Aorta (tissue), 5 donors: ENCODE data around the gene RAPGEF5. TPM values are rescaled to one million over a fixed set of nuclear protein-coding genes. Genes with fewer than 3 reads are reported as not detected.

Experiments used
- ATAC-seq: fragments of 200-7000 bp; cut with Tn5 transposase; one replicate; pipeline ENCODE4 v1.9.1; 2022; ENCODE audit warnings: moderate library complexity; ENCODE audit not compliant: low FRiP score
- DNase-seq, 2 donors: peaks; one replicate each; pipeline ENCODE4 v3.0.0-alpha.2; 2020
- H3K27ac ChIP-seq, 2 donors: one replicate each; pipeline ENCODE4 v1.5.1; 2013; ENCODE audit warnings: low read length in 2 of 2, mild to moderate bottlenecking in 2 of 2, moderate library complexity in 2 of 2, control low read depth in 1 of 2, inconsistent platforms in 1 of 2, low read depth in 1 of 2
- H3K27me3 ChIP-seq, 2 donors: one replicate each; pipeline ENCODE4 v1.6.1; 2013; ENCODE audit warnings: control low read depth in 1 of 2, low read length in 1 of 2, mild to moderate bottlenecking in 1 of 2, moderate library complexity in 1 of 2; ENCODE audit not compliant: insufficient read depth in 2 of 2, control insufficient read depth in 1 of 2
- H3K36me3 ChIP-seq, 2 donors: one replicate each; pipeline ENCODE4 v1.6.1; 2013; ENCODE audit warnings: control low read depth in 1 of 2, low read length in 1 of 2, mild to moderate bottlenecking in 1 of 2; ENCODE audit not compliant: insufficient read depth in 2 of 2, control insufficient read depth in 1 of 2
- H3K4me1 ChIP-seq, 2 donors: one replicate each; pipeline ENCODE4 v1.6.1; 2013; ENCODE audit warnings: low read length in 2 of 2, control low read depth in 1 of 2, mild to moderate bottlenecking in 1 of 2, moderate library complexity in 1 of 2; ENCODE audit not compliant: insufficient read depth in 2 of 2, control insufficient read depth in 1 of 2
- H3K4me3 ChIP-seq, 2 donors: one replicate each; pipeline ENCODE4 v1.5.1; 2013; ENCODE audit warnings: low read length in 2 of 2, control low read depth in 1 of 2, mild to moderate bottlenecking in 1 of 2
- H3K9me3 ChIP-seq: one replicate; pipeline ENCODE4 v1.6.1; 2013; ENCODE audit warnings: mild to moderate bottlenecking, low read length; ENCODE audit not compliant: control insufficient read depth
- WGBS, 2 donors: extraction: QIAGEN DNeasy Blood & Tissue Kit; methylation state at CpG; one replicate each; pipeline ENCODE4 v1.1.7; 2013; 5-methylcytosine and 5-hydroxymethylcytosine counted together
- intact Hi-C, 2 donors: fragments of 100-400 bp; cut with DNase I; formaldehyde crosslinking; loops; one replicate each; pipeline versions ENCODE4 v1.14.2 to v1.15.0; 2022
- polyA plus RNA-seq, 2 donors: library from polyadenylated mRNA; stranded (reverse); fragments of 200-250 nt; gene quantifications; one replicate each; pipeline ENCODE4 v1.2.3, GENCODE V29; 2013
- total RNA-seq, 2 donors: library from RNA; stranded (reverse); fragmentation: NEBNext Ultra II Directional; extraction: Animal tissue kit (Norgen Biotek cat#: 25700); gene quantifications; one replicate each; pipeline ENCODE4 v1.2.1, GENCODE V29; 2021
- donor health status: healthy with polysubstance abuse.
- donor health status: Bipolar disorder and iron deficiency.
- donor health status: DM: no; HTN: no; CAD: no.
- donor health status: DM: no; HTN: no; CAD: no.
- donor health status: DM: yes; HTN: yes; CAD: no.

The RAPGEF5 gene
- total and polyA plus RNA-seq, 4 donors: 8.4 to 77.1 (median 45.0) TPM

DNA sequence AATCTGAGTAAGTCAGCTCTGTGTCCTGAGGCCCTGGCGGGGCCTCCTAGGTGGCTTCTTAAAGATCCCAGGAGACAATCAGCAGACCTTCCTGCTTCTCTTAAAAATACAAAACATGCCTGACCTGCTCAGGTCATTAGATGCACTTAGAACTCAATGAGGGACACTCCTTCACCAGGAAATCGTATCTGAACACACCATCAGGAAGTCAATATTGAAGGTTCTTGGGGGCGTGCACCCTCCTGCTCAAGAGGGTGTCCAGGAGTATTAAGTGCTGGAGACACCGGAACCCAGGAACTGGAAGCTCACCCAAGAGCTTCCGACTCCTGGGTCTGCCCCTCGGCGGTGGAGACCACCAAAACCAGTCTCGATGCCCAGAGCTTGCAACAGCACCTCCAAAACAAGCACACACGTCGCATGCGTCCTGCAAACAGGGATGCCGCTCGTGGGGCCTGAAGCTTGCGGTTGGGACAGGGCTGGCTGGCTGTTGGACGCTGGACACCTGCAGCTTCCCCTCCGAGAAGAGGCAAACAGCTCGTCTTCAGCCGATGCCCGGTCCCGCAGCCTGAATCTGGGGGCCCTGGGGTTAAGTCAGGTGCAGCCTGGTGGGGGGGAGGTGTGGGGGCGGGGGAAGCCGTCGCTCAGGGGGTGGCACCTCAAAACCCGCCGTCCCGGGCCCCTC lies 803 bp downstream of the RAPGEF5 start:
- ATAC-seq (no peak), DNase-seq (no peak)
- H3K4me3 ChIP-seq: peak overlapping the region in 1 of 2 donors; percentile 24
- no peaks in the 10 kb centered on the region for H3K4me1 ChIP-seq
- WGBS, 2 donors: 27 to 30% methylated on average over 21 to 26 of the region's 26 CpGs
- no peak overlapping the region for H3K27ac ChIP-seq
- intact Hi-C loops: no loop called here
- H3K27me3 ChIP-seq: peaks cover 0 to 6% of the 10 kb centered on the region in 2 donors
- peaks cover 4% of the 10 kb centered on the region for H3K9me3 ChIP-seq
- H3K36me3 ChIP-seq: no peaks in the 10 kb centered on the region

DNA sequence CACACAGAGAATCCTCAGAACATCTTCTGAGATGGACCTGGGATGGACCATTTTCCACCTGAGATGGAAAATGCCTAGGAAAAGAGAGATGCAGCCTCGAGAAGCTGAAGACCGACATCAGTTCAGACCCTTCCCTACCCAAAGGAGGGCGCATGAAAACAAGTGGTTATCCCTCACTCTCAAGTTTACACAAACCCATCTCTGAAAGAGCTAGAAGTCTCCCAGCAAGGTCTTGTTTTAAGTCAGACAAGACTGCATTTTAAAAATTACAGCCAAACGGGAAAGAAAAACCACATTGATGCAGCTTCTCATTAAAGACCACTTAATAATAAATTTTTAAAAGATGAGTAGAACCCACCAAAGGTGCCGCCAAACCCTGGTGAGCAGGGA lies 1.3 kb downstream of the RAPGEF5 start:
- DNase-seq (no peak), ATAC-seq (no peak)
- no peaks in the 10 kb centered on the region for H3K4me1 ChIP-seq
- no peaks in the 10 kb centered on the region for H3K36me3 ChIP-seq
- no peak overlapping the region for H3K27ac ChIP-seq
- peaks cover 0 to 6% of the 10 kb centered on the region in 2 donors for H3K27me3 ChIP-seq
- intact Hi-C loops: no loop called here
- no peak overlapping the region for H3K4me3 ChIP-seq
- WGBS, 2 donors: 92 to 94% methylated on average over 5 of the region's 5 CpGs
- peaks cover 4% of the 10 kb centered on the region for H3K9me3 ChIP-seq

DNA sequence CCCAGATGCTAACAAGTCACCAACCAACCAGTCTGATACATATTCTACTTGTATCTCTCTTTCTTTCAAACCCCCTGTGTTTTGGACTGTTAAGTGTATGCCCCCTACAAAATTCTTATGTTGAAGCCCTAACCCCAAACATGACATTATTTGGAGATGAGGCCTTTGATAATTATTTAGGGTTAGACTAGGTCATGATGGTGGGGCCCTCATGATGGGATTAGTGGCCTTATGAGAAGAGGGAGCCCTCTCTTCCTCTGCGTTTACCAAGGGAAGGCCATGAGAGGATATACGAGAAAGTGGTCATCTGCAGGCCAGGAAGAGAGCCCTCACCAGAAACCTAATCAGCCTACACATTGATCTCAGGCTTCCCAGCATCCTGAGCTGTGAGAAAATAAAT lies 2.5 kb downstream of the RAPGEF5 start:
- DNase-seq: no peak
- peaks cover 4% of the 10 kb centered on the region for H3K9me3 ChIP-seq

DNA sequence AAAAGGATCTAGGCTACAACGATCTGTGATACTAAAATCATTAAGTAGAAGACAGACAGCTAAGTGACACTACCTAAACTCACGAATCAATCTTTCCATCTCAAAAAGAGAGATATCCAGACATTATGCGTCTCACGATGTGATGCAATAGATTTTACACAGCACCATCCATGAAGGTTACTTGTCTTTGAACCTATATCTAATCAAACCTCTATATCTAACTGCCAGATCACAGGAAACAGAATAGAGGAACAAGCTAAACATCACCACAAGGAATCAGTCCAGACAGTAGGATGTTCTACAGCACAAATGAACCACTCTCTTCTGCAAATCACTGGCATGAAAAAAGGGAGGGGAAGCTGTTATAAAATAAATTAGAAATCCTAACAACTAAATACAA lies 4.1 kb downstream of the RAPGEF5 start:
- H3K27me3 ChIP-seq: peaks cover 0 to 6% of the 10 kb centered on the region in 2 donors
- H3K9me3 ChIP-seq: peaks cover 4% of the 10 kb centered on the region
- H3K36me3 ChIP-seq: no peaks in the 10 kb centered on the region
- 95 to 97% methylated on average over 4 of the region's 4 CpGs for WGBS, 2 donors
- no peak overlapping the region for H3K4me3 ChIP-seq
- intact Hi-C loops: no loop called here
- H3K4me1 ChIP-seq: no peaks in the 10 kb centered on the region
- no peak overlapping the region for H3K27ac ChIP-seq
- no peak for ATAC-seq
- DNase-seq: no peak

More for the DNA sequence above, 2.5 kb downstream of the RAPGEF5 start:
- peaks cover 0 to 6% of the 10 kb centered on the region in 2 donors for H3K27me3 ChIP-seq
- H3K27ac ChIP-seq: no peak overlapping the region
- H3K4me3 ChIP-seq: peak overlapping the region in 1 of 2 donors; percentile 41
- no peaks in the 10 kb centered on the region for H3K4me1 ChIP-seq
- no peak for ATAC-seq
- intact Hi-C loops: no loop called here
- 47 to 100% methylated on average over 2 of the region's 2 CpGs for WGBS, 2 donors
- no peaks in the 10 kb centered on the region for H3K36me3 ChIP-seq

DNA sequence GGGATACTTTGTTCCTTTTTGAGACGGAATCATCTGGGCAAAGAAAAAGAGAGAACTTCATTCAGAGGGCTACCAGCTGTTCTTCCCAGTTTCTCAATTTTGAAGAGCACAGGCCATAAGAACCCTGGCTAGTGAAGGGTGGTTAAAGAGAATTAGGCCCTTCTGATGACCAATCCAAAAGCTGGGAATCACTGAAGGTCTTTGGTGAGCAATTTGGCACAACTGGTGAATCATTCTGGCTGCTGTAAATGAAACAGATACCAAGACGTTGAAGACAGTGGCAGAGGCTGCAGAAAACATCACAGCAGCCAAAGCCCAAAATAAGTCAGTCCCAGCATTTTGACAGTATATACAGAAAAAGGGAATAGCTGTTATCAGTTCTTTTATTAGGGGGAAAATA lies 5.1 kb downstream of the RAPGEF5 start:
- Histone ChIP-seq H3K4me1 (no peaks in the 10 kb centered on the region), H3K27ac (no peak overlapping the region), H3K36me3 (no peaks in the 10 kb centered on the region), H3K4me3 (no peak overlapping the region), H3K27me3 (peaks cover 0 to 6% of the 10 kb centered on the region in 2 donors), H3K9me3 (peaks cover 4% of the 10 kb centered on the region)
- intact Hi-C loops: no loop called here
- DNase-seq: no peak
- WGBS, 2 donors: 42 to 68% methylated on average over 2 of the region's 2 CpGs
- ATAC-seq: no peak

DNA sequence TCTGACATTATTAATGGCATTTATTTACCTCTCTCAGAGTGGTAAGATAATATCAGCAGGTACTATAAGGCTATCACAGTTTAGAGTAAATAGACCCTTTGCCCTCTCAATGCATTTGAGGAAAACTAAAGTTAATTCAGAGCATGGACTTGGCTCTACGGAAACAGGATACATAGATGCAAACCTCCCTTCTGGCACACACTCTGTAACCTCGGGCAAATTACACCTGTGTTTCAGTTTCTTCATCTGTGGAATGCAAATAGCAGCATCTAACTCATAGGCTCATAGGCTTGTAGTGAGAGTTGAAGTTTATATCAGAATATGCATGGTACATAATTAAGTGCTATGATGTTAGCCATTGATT lies 5.6 kb downstream of the RAPGEF5 start:
- H3K27ac ChIP-seq: no peak overlapping the region
- no peak for ATAC-seq
- intact Hi-C loops: no loop called here
- H3K4me1 ChIP-seq: no peaks in the 10 kb centered on the region
- H3K4me3 ChIP-seq: no peak overlapping the region
- H3K9me3 ChIP-seq: peaks cover 4% of the 10 kb centered on the region
- peaks cover 0 to 6% of the 10 kb centered on the region in 2 donors for H3K27me3 ChIP-seq
- no peaks in the 10 kb centered on the region for H3K36me3 ChIP-seq
- no peak for DNase-seq
- WGBS, 2 donors: 84 to 88% methylated on average over 2 of the region's 2 CpGs

DNA sequence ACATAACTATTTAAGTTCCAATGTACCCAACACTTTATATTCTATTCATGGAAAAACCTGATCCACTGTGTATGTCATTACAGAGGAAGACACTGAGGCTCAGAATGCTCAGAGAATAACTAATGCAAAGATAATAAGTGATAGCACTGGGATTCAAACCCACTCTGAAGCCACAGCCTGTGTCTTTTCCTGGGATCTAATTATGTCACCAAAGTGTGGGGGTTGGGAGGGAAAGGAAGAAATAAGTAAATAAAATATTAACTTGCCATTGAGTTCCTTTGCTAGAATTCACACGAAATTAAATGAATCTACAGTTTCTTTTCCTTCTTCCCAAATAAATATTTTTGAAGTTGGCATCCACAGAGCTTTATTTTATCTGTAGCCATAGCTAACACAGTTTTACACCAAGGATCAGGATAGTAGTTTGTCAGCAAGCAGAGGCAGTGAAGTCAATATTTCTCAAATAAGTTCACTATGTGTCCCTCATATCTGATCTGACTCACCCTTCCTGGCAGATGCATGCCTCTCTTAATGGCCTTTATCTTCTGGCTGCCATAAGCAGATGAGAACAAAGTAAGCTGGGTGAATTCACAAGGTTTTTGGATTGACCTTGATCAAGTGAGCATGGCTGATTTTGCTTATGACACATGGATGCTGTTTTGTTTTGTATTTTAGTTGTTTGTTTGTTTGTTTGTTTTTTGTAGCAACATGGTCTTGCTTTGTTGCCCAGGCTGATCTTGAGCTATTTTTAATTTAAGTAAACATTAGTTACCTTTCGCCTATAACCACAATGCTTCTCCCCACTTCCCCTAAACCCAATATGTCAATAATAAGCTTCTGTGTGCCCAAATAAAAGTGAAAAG lies 6.3 kb downstream of the RAPGEF5 start:
- WGBS, 2 donors: 67 to 70% methylated on average over 2 of the region's 2 CpGs
- ATAC-seq: no peak
- intact Hi-C loops: no loop called here

DNA sequence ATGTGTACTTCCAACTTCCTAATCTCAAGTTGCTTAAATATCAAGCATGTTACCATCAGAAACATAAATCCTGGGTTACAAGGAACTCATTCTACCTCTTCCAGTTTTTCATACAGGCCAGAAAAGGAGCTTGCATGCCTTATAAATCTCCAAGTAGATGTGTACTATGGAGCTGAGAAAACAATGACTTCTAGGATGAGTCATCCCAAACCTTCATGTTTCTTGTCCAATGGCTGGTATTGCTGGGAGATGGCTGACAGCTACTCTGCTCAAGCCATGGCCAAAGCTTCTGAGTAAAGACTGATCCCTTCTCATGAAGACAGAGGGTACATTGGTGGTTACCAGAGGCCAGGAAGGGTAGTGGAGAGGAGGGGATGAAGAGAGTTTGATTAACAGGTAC lies 8.6 kb downstream of the RAPGEF5 start:
- H3K27me3 ChIP-seq: no peaks in the 10 kb centered on the region
- H3K4me1 ChIP-seq: no peaks in the 10 kb centered on the region
- no peak overlapping the region for H3K27ac ChIP-seq
- intact Hi-C loops: no loop called here
- no peaks in the 10 kb centered on the region for H3K9me3 ChIP-seq
- H3K36me3 ChIP-seq: no peaks in the 10 kb centered on the region
- ATAC-seq: no peak
- DNase-seq: no peak
- no peak overlapping the region for H3K4me3 ChIP-seq

More for the DNA sequence above, 6.3 kb downstream of the RAPGEF5 start:
- no peaks in the 10 kb centered on the region for H3K4me1 ChIP-seq
- H3K27ac ChIP-seq: no peak overlapping the region
- H3K9me3 ChIP-seq: peaks cover 4% of the 10 kb centered on the region
- H3K27me3 ChIP-seq: peaks cover 0 to 6% of the 10 kb centered on the region in 2 donors
- no peaks in the 10 kb centered on the region for H3K36me3 ChIP-seq
- no peak overlapping the region for H3K4me3 ChIP-seq
- no peak for DNase-seq
